Right forelimb (tissue), 1 donor: ENCODE data around the gene PLXNA4.
"Not testable (repeated sequence)": the region's sequence is repeated elsewhere in the genome, so short reads cannot be mapped to it uniquely, and the experiment has no call there.

Source experiments
- DNase-seq: peaks from one replicate; pipeline ENCODE4 v3.0.0-alpha.2; 2018

Gene PLXNA4

DNA sequence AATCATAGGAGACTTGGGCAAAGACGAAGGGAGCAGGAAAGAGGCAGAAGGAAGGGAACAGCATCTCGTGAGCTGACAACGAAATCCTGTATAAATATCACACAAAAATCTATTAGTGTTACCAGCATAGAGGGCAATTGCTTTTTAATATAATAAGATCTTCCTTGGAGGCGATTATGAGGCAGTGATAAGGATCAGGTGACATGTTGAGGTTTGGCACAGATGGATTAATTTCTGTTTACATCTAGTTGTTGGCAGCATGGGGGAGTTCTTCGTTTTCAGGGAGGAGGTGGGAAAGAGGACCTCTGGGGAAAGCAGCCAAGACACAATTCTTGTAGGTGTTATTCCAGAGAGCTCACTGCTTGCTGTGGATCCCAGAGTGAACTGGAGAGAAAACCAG, 163.8 kb downstream of the PLXNA4 start:
- DNase-seq: no peak

DNA sequence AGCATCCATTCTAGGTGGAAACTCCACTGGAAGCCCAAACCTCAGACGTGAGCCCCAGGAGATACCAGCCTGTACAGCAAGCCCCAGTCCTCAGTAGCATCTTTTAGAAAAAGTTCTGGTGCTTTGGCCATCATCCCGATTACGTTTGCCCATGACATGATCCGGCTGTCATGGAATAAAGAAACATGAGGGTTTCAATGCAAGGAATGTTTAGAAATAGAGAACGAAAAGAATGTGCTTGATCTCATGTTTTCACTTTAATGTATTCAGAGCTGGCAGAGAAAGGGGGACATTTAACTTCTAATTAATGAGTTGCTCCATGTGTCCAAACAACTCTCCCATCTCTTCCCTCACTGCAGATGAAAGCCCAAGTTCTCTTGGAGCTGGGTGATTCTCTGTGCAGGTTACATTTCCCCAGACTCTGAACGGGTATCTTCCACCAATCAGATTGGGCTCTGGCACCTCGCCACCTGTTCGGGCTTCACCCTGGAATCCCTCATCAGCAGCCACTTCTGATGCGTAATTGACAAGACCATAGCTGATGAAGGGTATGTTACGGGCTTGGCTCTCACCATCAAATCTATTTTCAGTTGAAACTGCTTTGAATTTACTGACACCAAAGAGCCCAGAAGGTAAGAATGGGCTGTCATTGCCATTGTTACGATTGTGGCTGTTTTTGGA, 165.3 kb downstream of the PLXNA4 start:
- DNase-seq: no peak

DNA sequence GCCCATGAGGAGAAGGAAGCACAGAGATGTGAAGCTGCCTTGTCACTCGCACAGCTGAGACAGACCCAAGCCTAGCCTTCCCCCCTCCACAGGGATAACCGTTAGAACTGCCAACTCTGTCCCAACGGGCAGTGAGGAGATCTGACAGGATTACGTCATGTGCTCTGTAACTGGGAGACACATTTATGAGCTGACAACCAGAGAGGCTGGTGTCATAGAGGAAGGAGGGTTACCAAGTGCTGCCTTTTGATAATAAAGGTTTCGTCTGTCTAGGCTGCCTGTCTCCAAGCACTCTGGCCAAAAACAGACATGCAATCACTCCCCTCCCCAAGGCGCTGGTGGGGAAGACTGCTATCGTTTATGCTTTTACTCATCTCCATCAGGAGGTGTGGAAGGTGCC, 165.9 kb downstream of the PLXNA4 start:
- DNase-seq: no peak

DNA sequence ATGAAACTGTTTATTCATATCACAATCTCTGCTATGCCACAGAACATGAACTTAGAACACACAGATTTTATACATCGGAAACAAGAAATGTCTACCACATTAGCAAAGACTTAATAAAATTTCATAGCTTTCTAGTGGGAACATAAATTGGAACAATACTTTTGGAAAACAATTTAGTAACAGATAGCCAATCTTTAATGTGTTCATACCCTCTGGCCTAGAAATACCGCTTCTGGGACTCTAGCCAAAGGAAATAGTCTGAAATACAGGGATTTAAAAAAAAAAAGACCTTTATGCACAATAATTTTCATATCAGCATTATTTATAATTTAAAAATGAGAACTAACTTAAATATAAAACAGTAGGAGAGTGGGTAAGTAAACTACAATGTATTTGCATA, 168.5 kb downstream of the PLXNA4 start:
- DNase-seq: no peak

DNA sequence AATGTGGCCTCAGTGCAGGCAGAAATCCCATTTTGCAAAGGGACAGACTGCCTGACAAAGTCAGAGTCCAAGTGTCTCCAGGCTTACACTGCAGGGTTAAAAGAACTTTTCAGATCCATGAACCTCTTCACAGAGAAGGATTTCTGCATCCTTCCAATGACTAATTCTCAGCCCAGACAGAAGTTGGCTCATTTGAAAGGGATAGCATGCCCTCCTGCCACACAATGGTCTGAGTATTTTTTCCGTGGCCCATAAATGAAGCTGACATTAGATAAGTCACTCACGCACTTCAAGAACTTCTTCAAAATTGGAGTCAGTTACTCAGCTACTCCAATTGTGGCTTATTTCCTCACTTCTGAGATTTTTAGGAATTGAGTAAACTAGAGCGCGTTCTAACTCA, 170.2 kb downstream of the PLXNA4 start:
- no peak for DNase-seq

DNA sequence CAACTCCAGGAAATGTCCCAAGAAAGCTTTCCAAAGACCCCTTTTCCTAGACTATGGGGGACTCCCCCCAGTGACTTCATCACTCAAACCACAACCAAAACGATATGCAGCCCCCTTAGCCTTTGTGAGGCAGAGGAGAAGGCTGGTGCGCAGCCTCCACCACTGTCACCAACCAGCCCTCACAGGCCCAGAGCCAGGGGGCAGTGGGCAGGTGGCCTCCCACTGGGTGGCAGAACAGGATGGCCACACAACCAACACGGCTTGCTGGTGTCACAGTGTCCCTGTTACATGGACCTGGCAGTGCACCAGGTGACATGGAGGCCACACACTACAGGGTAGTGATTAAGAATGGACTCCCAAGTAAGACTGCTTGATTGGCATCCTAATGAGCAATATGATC, 172.0 kb downstream of the PLXNA4 start:
- DNase-seq: no peak

DNA sequence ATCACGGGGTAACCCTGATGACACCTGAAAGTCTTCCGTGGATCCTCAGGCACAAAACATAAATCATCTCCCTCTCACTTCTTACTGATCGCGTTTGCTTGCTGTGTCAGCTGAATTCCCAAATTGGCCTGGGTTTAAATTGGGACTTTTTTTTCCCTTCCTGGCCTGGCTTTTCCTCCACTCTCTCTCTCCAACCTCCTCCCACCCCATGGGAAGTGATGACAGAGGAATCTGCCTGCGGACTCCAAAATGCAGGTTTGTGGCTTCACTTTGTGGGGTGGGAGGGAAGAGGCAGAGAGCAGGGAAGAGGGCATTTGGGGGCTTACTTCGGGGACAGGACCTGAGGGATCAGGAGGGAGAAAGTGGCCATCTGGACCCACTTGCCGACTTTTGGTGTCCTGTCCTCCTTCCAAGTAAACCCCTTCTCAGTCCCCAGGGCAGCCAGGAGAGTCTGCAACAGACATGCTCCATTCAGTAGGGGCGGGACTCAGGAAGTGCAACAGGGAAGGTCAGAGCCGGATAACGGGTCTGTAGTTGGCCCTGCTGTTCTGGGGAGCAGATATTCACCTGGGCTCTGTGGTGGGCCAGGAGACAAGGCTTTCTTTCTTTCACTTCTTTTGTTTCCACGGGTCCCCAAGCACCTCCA, 172.7 kb downstream of the PLXNA4 start:
- no peak for DNase-seq

DNA sequence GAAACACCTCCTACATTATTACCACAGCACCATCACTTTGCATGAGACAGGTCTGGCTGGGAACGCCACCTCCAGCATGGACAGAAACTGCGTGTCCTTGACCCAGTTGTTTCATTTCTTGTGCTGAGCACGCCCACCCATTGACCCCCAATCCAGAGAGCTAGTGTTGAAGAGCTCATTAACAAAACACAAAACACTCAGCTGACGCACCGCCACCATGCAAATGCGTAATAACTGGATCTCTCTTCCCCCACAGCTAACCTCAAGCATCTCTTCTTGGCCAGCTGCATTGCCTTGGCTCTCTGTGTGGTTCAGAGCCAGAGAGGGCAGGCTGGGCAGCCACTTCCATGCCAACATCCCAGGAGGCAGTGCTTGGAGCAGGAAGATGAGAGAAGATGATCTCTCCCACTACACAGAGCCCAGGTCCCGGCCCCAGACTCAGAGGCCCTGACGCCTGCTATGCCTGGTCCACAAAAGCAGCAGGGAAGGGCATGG, 173.5 kb downstream of the PLXNA4 start:
- peak; percentile 59 for DNase-seq

DNA sequence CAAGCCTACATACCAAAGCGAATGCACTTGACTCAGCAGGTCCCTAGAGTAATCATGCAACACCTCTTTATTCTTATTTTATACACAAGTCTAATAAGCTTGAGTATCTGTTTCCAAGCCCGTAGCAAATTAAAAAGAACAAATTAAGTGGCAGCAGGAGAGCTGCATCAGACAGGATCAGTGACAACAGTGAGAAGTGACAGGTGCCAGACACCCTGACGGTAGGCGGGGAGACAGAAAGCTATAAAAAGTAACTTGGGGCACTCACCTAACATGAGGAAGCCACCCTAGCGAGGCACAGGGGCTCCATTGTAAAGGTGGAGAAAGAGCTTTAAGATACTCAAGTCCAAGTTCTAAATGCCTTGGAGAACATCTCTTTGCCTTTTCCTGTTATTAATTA, 174.2 kb downstream of the PLXNA4 start:
- no peak for DNase-seq

DNA sequence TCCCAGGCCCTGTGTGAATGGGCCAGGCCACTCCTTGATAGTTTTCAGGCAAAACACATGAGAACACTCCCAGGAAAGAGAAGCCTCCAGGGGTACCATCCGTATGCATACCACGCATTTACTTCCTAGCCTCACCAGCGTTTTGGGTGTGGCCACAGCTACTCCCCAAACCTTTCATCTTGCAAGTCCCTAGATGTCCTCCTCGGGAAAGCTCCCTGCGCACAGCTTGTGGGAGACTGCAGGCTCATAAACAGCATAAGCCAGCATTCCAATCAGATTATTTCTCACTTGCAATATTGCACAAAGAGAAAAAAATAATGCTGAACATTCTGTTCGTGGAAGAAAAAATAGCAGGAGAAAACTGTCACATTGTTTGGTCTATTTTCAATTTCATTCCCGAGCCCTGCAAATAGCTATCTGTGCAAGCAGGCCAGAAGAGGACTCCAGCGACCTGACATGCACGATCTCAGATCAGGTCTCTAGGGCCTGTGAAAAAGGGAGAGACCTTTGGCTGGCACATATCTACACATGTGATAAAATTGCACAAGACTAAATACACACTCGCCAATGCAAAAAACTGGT, 175.6 kb downstream of the PLXNA4 start:
- DNase-seq: no peak

DNA sequence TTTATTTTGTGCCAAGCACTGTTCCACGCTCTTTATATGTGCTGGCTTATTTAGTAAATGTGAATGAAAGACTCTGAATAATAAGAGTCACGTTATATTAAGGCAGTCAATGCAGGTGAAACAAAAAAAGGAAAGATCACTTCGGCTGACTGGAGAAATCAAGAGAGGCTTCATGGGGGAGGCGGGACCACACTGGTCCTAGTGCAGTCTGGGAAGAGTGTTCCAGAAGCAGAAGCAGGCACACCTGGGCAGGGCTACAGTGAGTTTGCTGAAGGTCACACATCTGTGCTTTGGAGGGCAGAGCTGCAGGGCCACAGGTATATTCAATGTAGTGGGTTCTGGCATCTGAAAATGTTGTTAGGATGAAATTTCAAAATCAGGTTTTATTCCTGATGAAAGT, 176.9 kb downstream of the PLXNA4 start:
- DNase-seq: no peak

DNA sequence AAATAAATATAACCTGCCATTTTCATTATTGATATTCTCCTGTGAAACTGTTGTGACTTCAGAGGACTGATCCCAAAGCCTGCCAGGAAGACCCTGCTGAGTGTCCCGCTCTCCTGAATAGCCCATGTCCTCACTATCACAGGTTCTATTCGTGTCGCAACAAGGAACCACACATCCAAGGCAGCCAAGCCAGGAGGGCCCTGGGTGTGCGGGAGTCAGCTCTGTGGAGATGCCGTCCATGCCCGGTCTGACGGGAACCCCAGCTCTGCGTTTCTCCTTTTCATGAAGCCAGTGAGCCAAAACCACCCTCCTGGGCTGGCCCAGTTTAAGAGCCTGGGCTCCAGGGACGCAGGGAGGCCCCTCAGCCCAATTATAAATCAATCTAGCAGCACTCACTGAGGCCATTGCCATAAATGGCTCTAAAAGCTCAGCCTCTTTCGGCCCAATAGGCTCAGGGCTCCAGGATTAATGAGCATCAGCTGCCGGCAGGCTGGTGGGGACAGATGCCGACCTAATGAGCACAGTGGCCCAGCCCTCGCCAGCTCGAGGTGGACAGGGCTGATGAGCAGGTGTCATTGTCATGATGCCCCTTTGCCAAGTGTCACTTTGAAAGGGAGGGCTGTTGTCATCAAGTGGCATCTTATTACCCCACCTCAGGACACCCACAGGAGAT, 177.9 kb downstream of the PLXNA4 start:
- no peak for DNase-seq

DNA sequence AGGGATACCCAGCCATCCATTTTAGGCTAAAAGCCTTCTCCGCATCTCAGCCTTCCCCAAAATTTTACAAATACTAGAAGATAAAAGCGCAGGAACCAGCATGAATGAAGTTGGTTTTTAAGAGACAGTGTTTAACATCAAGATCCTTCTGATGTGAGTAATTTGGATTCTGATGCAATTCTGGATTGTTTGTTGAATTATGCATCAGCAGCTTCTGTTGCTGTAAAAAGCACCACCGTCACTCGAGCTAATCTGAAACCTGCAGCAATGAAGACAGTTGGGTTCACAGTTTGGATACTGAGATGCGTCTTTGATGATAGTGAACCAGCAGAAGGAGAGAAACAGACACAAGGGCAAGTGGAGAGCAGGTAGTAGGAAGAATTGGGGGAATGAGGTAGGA, 179.2 kb downstream of the PLXNA4 start:
- DNase-seq: no peak

DNA sequence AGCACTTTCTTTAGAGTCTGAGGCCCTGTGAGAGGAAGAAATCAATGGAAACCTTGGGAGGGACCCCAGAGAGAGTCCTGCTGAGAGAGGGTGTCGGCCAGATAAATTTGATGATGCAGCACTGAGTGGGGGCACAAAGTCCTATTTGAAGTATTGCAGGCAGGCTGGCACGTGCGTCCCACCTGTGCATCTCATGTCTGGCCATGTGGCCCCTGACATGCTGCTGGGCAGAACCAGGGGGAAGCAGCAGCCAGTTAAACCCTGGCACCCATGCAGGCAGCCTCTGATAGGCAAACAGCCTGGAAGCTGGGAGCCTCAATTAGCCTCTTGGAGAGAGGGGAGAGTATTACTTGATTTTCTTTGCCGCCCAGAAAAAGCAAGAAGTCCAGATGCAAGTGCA, 180.9 kb downstream of the PLXNA4 start:
- DNase-seq: no peak

DNA sequence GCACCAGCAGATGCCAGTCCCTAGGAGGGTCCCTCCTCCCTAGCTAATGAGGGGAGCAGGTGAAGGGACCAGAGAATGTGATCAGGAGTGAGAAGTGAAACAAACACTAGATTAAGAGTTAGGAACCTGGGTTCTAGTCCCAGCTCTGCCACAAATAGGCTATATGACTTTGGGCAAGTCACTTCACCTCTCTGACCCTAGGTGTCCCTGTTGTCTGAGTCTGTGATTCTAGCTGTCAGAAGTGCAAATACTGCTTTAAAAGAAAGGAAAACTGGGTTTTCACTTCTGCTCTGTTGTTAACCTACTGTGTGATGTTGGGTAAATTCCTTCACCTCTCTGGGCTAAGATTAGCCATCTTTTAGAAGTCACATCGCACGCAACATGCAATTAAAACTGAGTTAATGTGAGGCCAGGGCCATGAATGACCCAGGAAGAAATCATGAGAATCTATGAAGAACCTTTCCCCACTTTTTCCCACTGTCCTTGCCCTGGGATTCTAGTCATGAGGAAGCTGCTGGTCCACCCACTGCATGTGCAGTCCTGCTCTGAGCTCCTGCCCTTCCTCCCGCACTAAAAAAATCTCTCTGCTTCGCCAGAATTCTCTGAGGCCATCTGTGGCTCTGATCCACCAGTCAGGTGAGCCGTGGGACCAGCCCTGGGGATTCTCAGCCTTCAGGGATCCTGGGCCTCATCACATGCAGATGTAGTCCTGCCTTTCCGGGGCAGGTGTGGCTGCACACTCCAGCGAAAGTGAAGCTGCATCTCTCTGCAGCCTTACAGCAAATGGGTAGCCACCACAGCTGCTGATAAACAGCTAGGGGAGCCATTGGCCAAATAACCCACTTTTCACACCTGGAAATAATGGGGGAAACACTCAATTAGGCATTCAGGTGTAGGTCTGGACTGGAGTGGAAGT, 181.7 kb downstream of the PLXNA4 start:
- no peak for DNase-seq

DNA sequence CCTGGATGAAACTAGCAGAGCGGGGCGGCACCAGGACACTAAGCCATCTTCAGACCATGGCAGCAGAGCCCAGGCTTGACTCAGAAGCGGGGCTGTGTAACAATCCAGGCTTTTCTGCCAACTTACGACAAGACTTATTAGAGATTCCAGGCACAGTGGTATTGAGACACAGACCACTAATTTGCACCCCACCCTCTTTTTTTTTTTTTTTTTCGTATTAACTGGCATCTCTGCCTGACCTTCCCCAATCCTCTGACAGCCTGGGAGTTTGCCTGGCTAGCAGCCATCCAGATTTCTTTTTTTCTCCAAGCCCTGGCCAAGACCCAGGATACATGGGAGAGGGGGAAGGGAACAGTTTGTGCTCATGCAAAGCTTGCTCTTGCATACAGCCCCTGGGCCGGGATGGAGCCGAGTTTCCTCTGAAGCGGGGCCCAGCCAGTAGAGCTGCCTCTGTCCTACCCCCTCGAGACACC, 182.4 kb downstream of the PLXNA4 start:
- no peak for DNase-seq

DNA sequence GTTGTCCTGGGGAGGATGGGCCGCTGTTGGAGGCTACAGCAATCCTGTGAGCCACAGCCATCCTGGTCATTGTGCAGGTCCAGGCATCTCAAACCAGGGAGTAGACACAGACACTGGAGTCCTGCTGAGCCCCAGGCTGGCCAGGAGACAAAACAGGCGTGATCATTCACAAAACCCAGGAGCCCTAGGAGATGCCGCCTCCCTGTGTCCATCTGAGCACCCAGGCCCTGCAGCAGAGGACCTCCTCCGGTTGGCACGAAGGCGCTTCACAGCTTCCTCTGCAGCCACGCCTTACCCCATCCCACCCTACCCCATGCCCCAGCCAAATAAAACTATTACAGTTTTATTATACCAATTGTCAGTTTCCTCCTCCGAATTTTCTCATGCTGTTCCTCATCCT, 183.6 kb downstream of the PLXNA4 start:
- DNase-seq: no peak

DNA sequence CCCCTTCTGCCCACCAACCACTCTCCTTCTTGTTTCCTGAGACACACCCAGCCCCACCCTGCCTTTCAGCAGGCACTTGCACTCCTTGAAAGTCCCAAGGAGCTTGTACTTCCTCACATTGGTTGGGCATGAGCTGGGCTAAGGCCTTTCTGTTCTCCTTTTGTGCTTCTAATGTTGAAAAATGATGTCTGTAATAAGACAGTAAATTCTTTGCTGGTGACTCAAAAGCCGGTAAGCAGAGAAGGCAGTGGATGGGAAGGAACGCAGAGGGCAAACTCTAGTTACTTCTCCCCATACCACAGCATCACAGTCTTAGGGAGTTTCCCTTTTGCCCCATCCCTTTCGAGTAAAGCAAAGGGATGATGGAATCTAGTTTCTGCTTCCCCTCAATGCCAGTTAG, 185.6 kb downstream of the PLXNA4 start:
- DNase-seq: no peak

DNA sequence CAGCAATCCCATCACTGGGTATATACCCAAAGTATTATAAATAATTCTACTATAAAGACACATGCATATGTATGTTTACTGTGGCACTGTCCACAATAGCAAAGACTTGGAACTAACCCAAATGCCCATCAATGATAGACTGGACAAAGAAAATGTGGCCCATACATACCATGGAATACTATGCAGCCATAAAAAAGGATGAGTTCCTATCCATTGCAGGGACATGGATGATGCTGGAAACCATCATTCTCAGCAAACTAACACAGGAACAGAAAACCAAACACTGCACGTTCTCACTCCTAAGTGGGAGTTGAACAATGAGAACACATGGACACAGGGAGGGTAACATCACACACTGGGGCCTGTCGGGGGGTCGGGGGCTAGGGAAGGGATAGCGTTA, 186.2 kb downstream of the PLXNA4 start:
- DNase-seq: not testable (repeated sequence)

DNA sequence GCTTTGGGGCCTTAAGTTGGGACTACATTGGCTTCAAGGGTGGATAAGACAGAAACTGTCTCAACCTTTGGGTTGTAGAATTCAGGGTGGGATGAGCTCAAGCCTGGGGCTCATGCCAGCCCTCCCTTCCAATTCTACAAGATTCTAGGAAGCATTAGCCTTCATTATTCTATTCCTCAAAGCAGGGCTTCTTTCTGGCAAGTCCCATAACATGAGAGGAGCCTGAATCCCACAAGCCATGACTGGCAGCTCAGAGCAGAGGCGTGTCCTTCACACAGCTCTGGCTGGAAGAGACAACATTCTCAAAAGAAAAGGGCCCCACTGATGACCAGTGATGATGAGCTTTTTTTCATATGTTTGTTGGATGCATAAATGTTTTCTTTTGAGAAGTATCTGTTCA, 187.6 kb downstream of the PLXNA4 start:
- DNase-seq: no peak

DNA sequence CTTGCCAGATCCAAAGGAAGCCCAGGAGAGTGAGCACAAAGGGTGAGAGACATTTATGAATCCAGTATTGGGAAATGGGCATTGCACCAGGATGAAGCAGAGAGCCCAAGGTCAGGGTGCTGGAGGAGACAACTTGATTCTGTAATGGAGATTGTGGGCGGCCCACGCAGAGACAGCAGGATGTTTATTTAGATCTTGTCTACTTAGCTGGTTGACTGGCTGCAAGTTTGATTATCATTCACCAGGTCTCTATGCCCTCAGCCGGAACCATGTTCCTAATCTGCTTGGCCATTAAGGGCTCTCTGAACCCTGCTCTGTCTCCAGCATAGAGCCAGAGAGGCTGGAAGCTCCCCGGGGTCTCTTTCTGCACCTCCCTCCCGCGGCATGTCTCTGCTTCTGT, 188.7 kb downstream of the PLXNA4 start:
- DNase-seq: no peak

DNA sequence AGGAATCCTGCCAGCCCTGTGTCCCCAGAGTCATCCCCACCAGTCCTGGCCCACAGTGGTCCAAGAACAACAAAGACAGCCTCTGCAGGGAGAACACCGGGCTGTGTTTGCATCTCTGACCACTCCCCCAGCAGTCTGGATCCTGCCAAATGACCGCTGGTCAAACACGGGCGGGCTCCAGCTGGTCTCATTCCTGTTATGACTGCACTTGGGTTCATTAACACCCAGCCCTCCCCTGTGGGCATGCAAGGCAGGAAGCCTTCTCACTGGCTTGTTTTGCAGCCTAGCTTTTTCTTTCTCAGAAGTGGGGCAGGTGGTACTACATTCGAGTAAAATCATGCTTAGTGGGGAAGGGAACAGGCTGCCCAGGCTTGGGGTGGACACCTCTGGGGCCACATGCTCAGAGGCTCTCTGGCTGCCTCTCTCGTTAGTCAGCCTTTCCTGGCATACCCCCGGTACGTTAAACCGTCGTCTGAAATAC, 190.0 kb downstream of the PLXNA4 start:
- peak; percentile 51 for DNase-seq
